PC-9 (cell line): ENCODE measurements around the gene RPL27. TPM values are rescaled to one million over a fixed set of nuclear protein-coding genes. Genes with fewer than 3 reads are reported as not detected.

Experiments used
- Bru-seq: library from RNA; stranded (reverse); fragments of 400-500 nt; gene quantifications from one replicate; lab custom pipeline; 2021; lab: Mats Ljungman, UMichigan
- BruChase-seq, 2 experiments: library from RNA; stranded (reverse); fragments of 400-500 nt; gene quantifications; one replicate each; lab custom pipeline; 2021; lab: Mats Ljungman, UMichigan
- BruUV-seq: library from RNA; stranded (reverse); fragments of 400-500 nt; replicated peaks from 2 replicates; lab custom pipeline; 2021; lab: Mats Ljungman, UMichigan
- CTCF ChIA-PET: fragments of 300-600 bp; sonication (Branson Sonifier 250); formaldehyde crosslinking; loops from one replicate; lab custom pipeline; 2022; ENCODE audit warnings: antibody characterized with exemption; lab: Charles Lee
- POLR2A ChIA-PET: fragments of 300-600 bp; sonication (Branson Sonifier 250); formaldehyde crosslinking; loops from one replicate; lab custom pipeline; 2022; ENCODE audit warnings: antibody characterized with exemption; ENCODE audit not compliant: unreplicated experiment; lab: Charles Lee
- DNase-seq, 2 experiments: peaks; one replicate each; pipeline versions ENCODE4 v3.0.0 to v3.0.0-alpha.2; 2015 to 2022; ENCODE audit warnings: mixed read lengths in 1 of 2
- H2AFZ ChIP-seq: fragments of 200-600 bp; sonication (generic); 2 replicates; pipeline ENCODE4 v1.8.1; 2017; ENCODE audit warnings: antibody characterized with exemption
- H3F3A ChIP-seq: fragments of 200-600 bp; sonication (generic); 2 replicates; pipeline ENCODE4 v1.8.1; 2017; ENCODE audit warnings: antibody characterized with exemption, mild to moderate bottlenecking, low read depth; ENCODE audit not compliant: insufficient read depth
- H3K27ac ChIP-seq: fragments of 200-600 bp; sonication (generic); 2 replicates; pipeline ENCODE4 v1.6.1; 2016; ENCODE audit warnings: mixed run types
- H3K27me3 ChIP-seq: fragments of 200-600 bp; sonication (generic); 2 replicates; pipeline ENCODE4 v1.6.1; 2016; ENCODE audit warnings: low read depth, mixed run types; ENCODE audit not compliant: insufficient read depth
- H3K36me3 ChIP-seq: fragments of 200-600 bp; sonication (generic); 2 replicates; pipeline ENCODE4 v1.6.1; 2016; ENCODE audit warnings: low read depth, mixed run types
- H3K4me1 ChIP-seq: fragments of 200-600 bp; sonication (generic); replicated peaks from 2 replicates; pipeline ENCODE4 v1.6.1; 2016; ENCODE audit warnings: mixed run types; ENCODE audit not compliant: insufficient read depth
- H3K4me2 ChIP-seq: fragments of 200-600 bp; sonication (generic); 2 replicates; pipeline ENCODE4 v1.6.1; 2017; ENCODE audit warnings: mixed run types
- H3K4me3 ChIP-seq: fragments of 200-600 bp; sonication (generic); 2 replicates; pipeline ENCODE4 v1.6.1; 2016; ENCODE audit warnings: mixed run types
- H3K79me2 ChIP-seq: fragments of 200-600 bp; sonication (generic); 2 replicates; pipeline ENCODE4 v1.6.1; 2017; ENCODE audit warnings: low read depth, mixed run types
- H3K9me2 ChIP-seq: fragments of 200-600 bp; sonication (generic); 2 replicates; pipeline ENCODE4 v1.8.1; 2017; ENCODE audit warnings: mild to moderate bottlenecking; ENCODE audit not compliant: insufficient read depth
- H3K9me3 ChIP-seq: fragments of 200-600 bp; sonication (generic); 2 replicates; pipeline ENCODE4 v1.8.1; 2016; ENCODE audit warnings: low read depth; ENCODE audit not compliant: insufficient read depth
- H4K20me1 ChIP-seq: fragments of 200-600 bp; sonication (generic); 2 replicates; pipeline ENCODE4 v1.8.1; 2017; ENCODE audit not compliant: insufficient read depth
- EZH2 ChIP-seq: fragments of 200-600 bp; sonication (generic); IDR thresholded peaks from 2 replicates; pipeline ENCODE4 v1.8.0; 2017; ENCODE audit warnings: antibody characterized with exemption, low read depth
- intact Hi-C: fragments of 100-400 bp; cut with micrococcal nuclease; formaldehyde crosslinking; loops from one replicate; pipeline ENCODE4 v1.10.0; 2022; ENCODE audit not compliant: unreplicated experiment
- long read RNA-seq: library from polyadenylated mRNA; stranded (forward); transcript quantifications from one replicate; pipeline ENCODE4 v2.0.0, GENCODE V29; 2022
- total RNA-seq: library from RNA; stranded (reverse); gene quantifications from 2 replicates; pipeline ENCODE4 v1.2.3, GENCODE V29; 2021
- TF ChIP-seq, protein P1 (sequence below): fragments of 200-600 bp; sonication (generic); conservative IDR thresholded peaks from 2 replicates; pipeline ENCODE4 v1.6.1; 2017; ENCODE audit warnings: mixed run types, antibody characterized with exemption, mild to moderate bottlenecking, moderate library complexity

RPL27 gene
- total RNA-seq (593 and 950 TPM in 2 replicates), Bru-seq, nascent RNA (percentile 98 among the genes with signal in this experiment), BruChase-seq, experiment 1, labeled RNA remaining after a 2-hour chase (percentile 97 among the genes with signal in this experiment), BruChase-seq, experiment 2, labeled RNA remaining after a 6-hour chase (percentile 98 among the genes with signal in this experiment)
- long read RNA-seq, transcript RPL27-208 (3 exons, 1,872 nt), result minor isoform, 135 of 927 reads
- long read RNA-seq, transcript RPL27-206 (4 exons, 730 nt), result minor isoform, 129 of 927 reads
- long read RNA-seq, transcript RPL27-201 (5 exons, 505 nt), result major isoform, 637 of 927 reads
- long read RNA-seq, partial matches to known transcripts, result 17 of 927 reads
- long read RNA-seq, other reads (novel, unspliced or antisense), result 4 of 927 reads

GRCh38 chr17:42997984-42998938 lies at the start of gene RPL27:
Gene RPL27 (plus strand): TSS chr17:42998419. CDS start chr17:42998751, 332 bp downstream.
- POLR2A ChIA-PET, result interaction anchor here (0.5 to 1.2 kb wide), 15 partner anchors 13 to 1589 kb away, joined by 3 to 25 read pairs (median 5); partner anchors contain the start of genes AARSD1 and BECN1
- no peaks in the 10 kb centered on the region for H3K9me2 ChIP-seq
- TSS peak; percentile 65 for BruUV-seq
- peaks cover 33% of the 10 kb centered on the region for H3K4me1 ChIP-seq
- H3F3A ChIP-seq, result peaks cover 61% of the 10 kb centered on the region
- H3K4me3 ChIP-seq, result peak within 1 kb of the TSS; percentile 91
- peaks cover 20% of the 10 kb centered on the region for H4K20me1 ChIP-seq
- peak within 1 kb of the TSS; percentile 100 for H3K4me2 ChIP-seq
- intact Hi-C loops, result loop anchor here (1.0 kb wide), 1 partner anchor 155 kb away; no protein-coding TSS in a partner anchor
- peaks cover 34% of the 10 kb centered on the region for H3K79me2 ChIP-seq
- CTCF ChIA-PET, result interaction anchor here (0.6 to 0.7 kb wide), 3 partner anchors 39 to 1215 kb away, joined by 3 to 5 read pairs (median 5); partner anchors contain the start of gene BECN1
- H3K9me3 ChIP-seq, result no peaks in the 10 kb centered on the region
- peak within 1 kb of the TSS; percentile 62 for H2AFZ ChIP-seq
- peaks cover 42% of the 10 kb centered on the region for H3K36me3 ChIP-seq
- no peak for TF ChIP-seq EZH2
- TF ChIP-seq, protein P1, sequence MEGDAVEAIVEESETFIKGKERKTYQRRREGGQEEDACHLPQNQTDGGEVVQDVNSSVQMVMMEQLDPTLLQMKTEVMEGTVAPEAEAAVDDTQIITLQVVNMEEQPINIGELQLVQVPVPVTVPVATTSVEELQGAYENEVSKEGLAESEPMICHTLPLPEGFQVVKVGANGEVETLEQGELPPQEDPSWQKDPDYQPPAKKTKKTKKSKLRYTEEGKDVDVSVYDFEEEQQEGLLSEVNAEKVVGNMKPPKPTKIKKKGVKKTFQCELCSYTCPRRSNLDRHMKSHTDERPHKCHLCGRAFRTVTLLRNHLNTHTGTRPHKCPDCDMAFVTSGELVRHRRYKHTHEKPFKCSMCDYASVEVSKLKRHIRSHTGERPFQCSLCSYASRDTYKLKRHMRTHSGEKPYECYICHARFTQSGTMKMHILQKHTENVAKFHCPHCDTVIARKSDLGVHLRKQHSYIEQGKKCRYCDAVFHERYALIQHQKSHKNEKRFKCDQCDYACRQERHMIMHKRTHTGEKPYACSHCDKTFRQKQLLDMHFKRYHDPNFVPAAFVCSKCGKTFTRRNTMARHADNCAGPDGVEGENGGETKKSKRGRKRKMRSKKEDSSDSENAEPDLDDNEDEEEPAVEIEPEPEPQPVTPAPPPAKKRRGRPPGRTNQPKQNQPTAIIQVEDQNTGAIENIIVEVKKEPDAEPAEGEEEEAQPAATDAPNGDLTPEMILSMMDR, result peak; percentile 85
- peak; percentile 93 to 99 for DNase-seq
- H3K27me3 ChIP-seq, result no peaks in the 10 kb centered on the region
- H3K27ac ChIP-seq, result peak within 1 kb of the TSS; percentile 97

DNA sequence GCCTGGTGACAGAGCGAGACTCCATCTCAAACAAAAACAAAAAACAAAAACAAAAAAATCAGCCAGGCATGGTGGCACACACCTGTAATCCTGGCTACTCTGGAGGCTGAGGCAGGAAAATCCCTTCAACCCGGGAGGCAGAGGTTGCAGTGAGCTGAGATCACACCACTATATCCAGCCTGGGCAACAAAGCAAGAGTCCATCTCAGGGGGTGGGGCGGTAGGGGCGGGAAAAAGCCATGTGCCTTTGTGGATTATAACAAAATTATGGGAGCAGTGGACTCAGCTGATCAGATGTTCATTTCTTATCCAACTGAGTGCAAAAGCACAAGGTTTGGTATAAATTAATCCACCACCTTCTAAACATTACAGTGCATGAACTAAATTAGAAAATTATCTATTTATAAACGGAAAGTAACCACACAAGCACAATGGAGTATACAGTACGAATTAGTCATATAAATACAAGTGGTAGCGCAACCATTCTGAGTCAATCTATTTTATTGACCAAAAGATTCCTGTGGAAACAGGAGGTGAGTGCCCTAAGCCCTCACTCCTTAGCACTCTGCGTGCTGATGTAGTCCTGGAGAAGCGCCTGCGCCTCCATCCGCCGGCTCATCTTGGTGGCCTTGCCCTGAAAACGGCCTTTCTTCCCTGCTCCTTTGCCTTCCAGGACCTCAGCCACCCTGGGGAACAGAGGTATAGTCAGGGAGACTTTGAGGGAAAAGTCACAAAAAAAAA lies 48.0 kb upstream of the RPL27 start:
- H3K27me3 ChIP-seq, result no peaks in the 10 kb centered on the region

More for the DNA sequence above, 48.0 kb upstream of the RPL27 start:
- no peaks in the 10 kb centered on the region for H3K9me3 ChIP-seq
- no peak overlapping the region for H3K4me3 ChIP-seq
- DNase-seq, result no peak
- H3F3A ChIP-seq, result peaks cover 7% of the 10 kb centered on the region; the same call in 1 of the 2 replicates
- H3K36me3 ChIP-seq, result peaks cover 11% of the 10 kb centered on the region; the same call in 1 of the 2 replicates
- ChIA-PET CTCF (no interaction called here), POLR2A (no interaction called here)
- no peaks in the 10 kb centered on the region for H4K20me1 ChIP-seq
- no peak overlapping the region for H3K27ac ChIP-seq
- no peak overlapping the region for H2AFZ ChIP-seq
- BruUV-seq, result no TSS peak
- TF ChIP-seq EZH2, result no peak
- TF ChIP-seq, protein P1, result no peak
- no peaks in the 10 kb centered on the region for H3K9me2 ChIP-seq
- no peak overlapping the region for H3K4me2 ChIP-seq
- no peaks in the 10 kb centered on the region for H3K79me2 ChIP-seq
- H3K4me1 ChIP-seq, result no peaks in the 10 kb centered on the region
- intact Hi-C loops, result no loop called here
